H9 (cell line): ENCODE results near the gene PCID2. TPM values are rescaled to one million over a fixed set of nuclear protein-coding genes. Genes with fewer than 3 reads are reported as not detected.

Experiments
- DNase-seq: peaks from one replicate; pipeline ENCODE4 v3.0.0-alpha.2; 2017
- H2AFZ ChIP-seq: one replicate; pipeline ENCODE4 v1.6.1; 2013; ENCODE audit warnings: mild to moderate bottlenecking, low read length, control low read depth, moderate library complexity
- H2AK5ac ChIP-seq: 2 replicates; pipeline ENCODE4 v1.6.1; 2013; ENCODE audit warnings: low read length, control low read depth, mixed read lengths; ENCODE audit not compliant: insufficient read length
- H2BK120ac ChIP-seq: one replicate; pipeline ENCODE4 v1.6.1; 2013; ENCODE audit warnings: low read depth, mild to moderate bottlenecking, low read length, control low read depth, inconsistent platforms; ENCODE audit not compliant: poor library complexity, severe bottlenecking
- H2BK12ac ChIP-seq: 2 replicates; pipeline ENCODE4 v1.6.1; 2013; ENCODE audit warnings: low read length, control low read depth, mixed read lengths, low read depth; ENCODE audit not compliant: insufficient read length
- H2BK15ac ChIP-seq: 2 replicates; pipeline ENCODE4 v1.6.1; 2013; ENCODE audit warnings: low read depth, low read length, control low read depth
- H2BK20ac ChIP-seq: one replicate; pipeline ENCODE4 v1.6.1; 2013; ENCODE audit warnings: low read depth, mild to moderate bottlenecking, low read length, control low read depth, inconsistent platforms; ENCODE audit not compliant: poor library complexity, severe bottlenecking
- H2BK5ac ChIP-seq: 2 replicates; pipeline ENCODE4 v1.6.1; 2013; ENCODE audit warnings: low read length, control low read depth, mixed read lengths; ENCODE audit not compliant: insufficient read length
- H3K14ac ChIP-seq: 2 replicates; pipeline ENCODE4 v1.6.1; 2013; ENCODE audit warnings: low read length, control low read depth; ENCODE audit not compliant: insufficient read depth
- H3K18ac ChIP-seq: 2 replicates; pipeline ENCODE4 v1.6.1; 2013; ENCODE audit warnings: low read depth, mild to moderate bottlenecking, mixed read lengths, low read length, control low read depth; ENCODE audit not compliant: insufficient read length
- H3K23ac ChIP-seq: 2 replicates; pipeline ENCODE4 v1.6.1; 2013; ENCODE audit warnings: low read length, control low read depth, mixed read lengths, low read depth; ENCODE audit not compliant: insufficient read length
- H3K23me2 ChIP-seq: 2 replicates; pipeline ENCODE4 v1.6.1; 2013; ENCODE audit warnings: low read depth, mild to moderate bottlenecking, mixed read lengths, low read length, control low read depth; ENCODE audit not compliant: insufficient read length, poor library complexity, severe bottlenecking
- H3K27ac ChIP-seq: 2 replicates; pipeline ENCODE4 v1.5.1; 2013; ENCODE audit warnings: low read length, control low read depth, mixed read lengths, low read depth; ENCODE audit not compliant: insufficient read length
- H3K27me3 ChIP-seq: 2 replicates; pipeline ENCODE4 v1.6.1; 2013; ENCODE audit warnings: low read length, control low read depth, inconsistent platforms; ENCODE audit not compliant: insufficient read depth
- H3K4ac ChIP-seq: 2 replicates; pipeline ENCODE4 v1.6.1; 2013; ENCODE audit warnings: low read depth, mild to moderate bottlenecking, control low read depth, inconsistent platforms, low read length, moderate library complexity
- H3K4me1 ChIP-seq: 2 replicates; pipeline ENCODE4 v1.6.1; 2013; ENCODE audit warnings: low read length, control low read depth, inconsistent platforms; ENCODE audit not compliant: insufficient read depth
- H3K4me2 ChIP-seq: 2 replicates; pipeline ENCODE4 v1.6.1; 2013; ENCODE audit warnings: low read length, control low read depth, mixed read lengths; ENCODE audit not compliant: insufficient read length, insufficient read depth
- H3K56ac ChIP-seq: 2 replicates; pipeline ENCODE4 v1.6.1; 2013; ENCODE audit warnings: low read depth, mild to moderate bottlenecking, mixed read lengths, low read length, control low read depth; ENCODE audit not compliant: insufficient read length
- H3K79me1 ChIP-seq: 2 replicates; pipeline ENCODE4 v1.6.1; 2013; ENCODE audit warnings: low read depth, mild to moderate bottlenecking, moderate library complexity, low read length, control low read depth, inconsistent platforms; ENCODE audit not compliant: insufficient read depth, poor library complexity, severe bottlenecking
- H3K79me2 ChIP-seq: 2 replicates; pipeline ENCODE4 v1.6.1; 2013; ENCODE audit warnings: low read length, control low read depth, inconsistent platforms; ENCODE audit not compliant: insufficient read depth
- H3K9ac ChIP-seq: 2 replicates; pipeline ENCODE4 v1.6.1; 2013; ENCODE audit warnings: low read length, control low read depth, mixed read lengths; ENCODE audit not compliant: insufficient read length; ENCODE audit errors: extremely low read depth
- H3K9me3 ChIP-seq: one replicate; pipeline ENCODE4 v1.6.1; 2013; ENCODE audit warnings: low read depth, low read length, inconsistent platforms; ENCODE audit not compliant: control insufficient read depth
- H3T11ph ChIP-seq: one replicate; pipeline ENCODE4 v1.6.1; 2013; ENCODE audit warnings: mild to moderate bottlenecking, low read length, control low read depth, inconsistent platforms
- H4K20me1 ChIP-seq: one replicate; pipeline ENCODE4 v1.6.1; 2013; ENCODE audit not compliant: control insufficient read depth, insufficient read length, insufficient read depth
- H4K5ac ChIP-seq: 2 replicates; pipeline ENCODE4 v1.6.1; 2013; ENCODE audit warnings: low read depth, mild to moderate bottlenecking, mixed read lengths, low read length, control low read depth; ENCODE audit not compliant: insufficient read length
- H4K8ac ChIP-seq: replicated peaks from 2 replicates; pipeline ENCODE4 v1.6.1; 2013; ENCODE audit warnings: low read length, control low read depth, mixed read lengths, low read depth; ENCODE audit not compliant: insufficient read length
- H4K91ac ChIP-seq: 2 replicates; pipeline ENCODE4 v1.6.1; 2013; ENCODE audit warnings: low read depth, mild to moderate bottlenecking, moderate library complexity, mixed read lengths, low read length, control low read depth; ENCODE audit not compliant: insufficient read length
- H3K27ac Mint-ChIP-seq, 3 experiments: 2 replicates in 2 of 3; 3 replicates in 1 of 3; pipeline ENCODE4 v1.8.0; 2020 to 2021; ENCODE audit warnings: mixed read lengths in 3 of 3, mild to moderate bottlenecking in 1 of 3, moderate library complexity in 1 of 3
- H3K27me3 Mint-ChIP-seq: 2 replicates; pipeline ENCODE4 v1.8.0; 2021; ENCODE audit warnings: low read depth, mild to moderate bottlenecking, moderate library complexity, mixed read lengths
- H3K36me3 Mint-ChIP-seq, 3 experiments: 2 replicates in 2 of 3; 3 replicates in 1 of 3; pipeline ENCODE4 v1.8.0; 2020 to 2021; ENCODE audit warnings: low read depth in 3 of 3, mixed read lengths in 3 of 3; ENCODE audit not compliant: insufficient read depth in 1 of 3
- H3K4me1 Mint-ChIP-seq, 2 experiments: 2 replicates each; pipeline ENCODE4 v1.8.0; 2020; ENCODE audit warnings: mixed read lengths in 2 of 2
- H3K4me3 Mint-ChIP-seq, 2 experiments: 2 replicates in 1 of 2; 3 replicates in 1 of 2; pipeline ENCODE4 v1.8.0; 2020 to 2021; ENCODE audit warnings: mild to moderate bottlenecking in 2 of 2, mixed read lengths in 2 of 2, moderate library complexity in 1 of 2
- H3K9me3 Mint-ChIP-seq, 2 experiments: 2 replicates in 1 of 2; 3 replicates in 1 of 2; pipeline ENCODE4 v1.8.0; 2020; ENCODE audit warnings: mild to moderate bottlenecking in 2 of 2, mixed read lengths in 2 of 2, moderate library complexity in 1 of 2
- CTCF ChIP-seq: fragments of 200-600 bp; sonication (generic); conservative IDR thresholded peaks from 3 replicates; pipeline ENCODE4 v1.8.0; 2021; ENCODE audit warnings: antibody characterized with exemption, mild to moderate bottlenecking
- WGBS: extraction: QIAGEN DNeasy Blood & Tissue Kit; methylation state at CpG from one replicate; pipeline ENCODE4 v1.1.7; 2013; ENCODE audit warnings: missing lambda C conversion rate, low lambda C conversion rate, mixed read lengths; ENCODE audit not compliant: insufficient read length; ENCODE audit errors: extremely low coverage; 5-methylcytosine and 5-hydroxymethylcytosine counted together
- total RNA-seq: library from RNA; stranded (reverse); gene quantifications from 2 replicates; pipeline ENCODE4 v1.2.1, GENCODE V29; 2021

The PCID2 gene
- total RNA-seq, 1 experiment from 2014 or later: 66.0 TPM

- Histone ChIP-seq H4K8ac (no peak overlapping the region), H3K4me2 (no peak overlapping the region), H3K27me3 (no peaks in the 10 kb centered on the region), H3T11ph (no peak overlapping the region), H3K4ac (no peak overlapping the region), H3K4me1 (no peaks in the 10 kb centered on the region), H2AK5ac (no peak overlapping the region), H3K9ac (no peak overlapping the region), H4K20me1 (no peaks in the 10 kb centered on the region), H3K27ac (no peak overlapping the region), H2BK120ac (no peak overlapping the region), H2BK15ac (no peak overlapping the region), H4K5ac (no peak overlapping the region), H3K14ac (no peak overlapping the region), H3K79me1 (no peaks in the 10 kb centered on the region), H2AFZ (no peak overlapping the region), H3K9me3 (no peaks in the 10 kb centered on the region), H3K56ac (no peak overlapping the region), H3K23ac (no peak overlapping the region), H2BK12ac (no peak overlapping the region), H3K18ac (no peak overlapping the region), H4K91ac (no peak overlapping the region), H2BK5ac (no peak overlapping the region), H2BK20ac (no peak overlapping the region), H3K79me2 (no peaks in the 10 kb centered on the region), H3K23me2 (no peaks in the 10 kb centered on the region)
- Mint-ChIP-seq H3K27ac (no peak overlapping the region), H3K36me3 (peaks cover 31 to 82% (median 79%) of the 10 kb centered on the region in 3 experiments), H3K4me3 (no peak overlapping the region), H3K9me3 (no peaks in the 10 kb centered on the region), H3K27me3 (no peaks in the 10 kb centered on the region; the same call in 1 of the 2 replicates), H3K4me1 (peaks cover 18 to 28% of the 10 kb centered on the region in 2 experiments)
- no peak for TF ChIP-seq CTCF
- WGBS: no CpG with 5 or more reads among the region's 25 CpGs
- DNase-seq: no peak
These were observed 30.2 kb downstream of the PCID2 start for GRCh38 chr13:113178070-113178895.
